ENCODE results near the gene DYSF. TPM values are rescaled to one million over a fixed set of nuclear protein-coding genes. Genes with fewer than 3 reads are reported as not detected.

The DYSF gene
- total RNA-seq, 1 donor from 2014 or later: 11.1 TPM

GRCh38 chr2:71670430-71670795 is 217.1 kb downstream of the DYSF start:
- Mint-ChIP-seq H3K27me3 (ENCODE audit: unreplicated experiment) (peaks cover 4% of the 10 kb centered on the region), H3K9me3 (ENCODE audit: unreplicated experiment) (peaks cover 3% of the 10 kb centered on the region), H3K36me3 (ENCODE audit: unreplicated experiment) (no peaks in the 10 kb centered on the region), H3K4me3 (ENCODE audit: unreplicated experiment) (no peak overlapping the region), H3K27ac (ENCODE audit: unreplicated experiment) (no peak overlapping the region), H3K4me1 (ENCODE audit: low read depth, unreplicated experiment) (peaks cover 2% of the 10 kb centered on the region)
- TF ChIP-seq, protein P1, sequence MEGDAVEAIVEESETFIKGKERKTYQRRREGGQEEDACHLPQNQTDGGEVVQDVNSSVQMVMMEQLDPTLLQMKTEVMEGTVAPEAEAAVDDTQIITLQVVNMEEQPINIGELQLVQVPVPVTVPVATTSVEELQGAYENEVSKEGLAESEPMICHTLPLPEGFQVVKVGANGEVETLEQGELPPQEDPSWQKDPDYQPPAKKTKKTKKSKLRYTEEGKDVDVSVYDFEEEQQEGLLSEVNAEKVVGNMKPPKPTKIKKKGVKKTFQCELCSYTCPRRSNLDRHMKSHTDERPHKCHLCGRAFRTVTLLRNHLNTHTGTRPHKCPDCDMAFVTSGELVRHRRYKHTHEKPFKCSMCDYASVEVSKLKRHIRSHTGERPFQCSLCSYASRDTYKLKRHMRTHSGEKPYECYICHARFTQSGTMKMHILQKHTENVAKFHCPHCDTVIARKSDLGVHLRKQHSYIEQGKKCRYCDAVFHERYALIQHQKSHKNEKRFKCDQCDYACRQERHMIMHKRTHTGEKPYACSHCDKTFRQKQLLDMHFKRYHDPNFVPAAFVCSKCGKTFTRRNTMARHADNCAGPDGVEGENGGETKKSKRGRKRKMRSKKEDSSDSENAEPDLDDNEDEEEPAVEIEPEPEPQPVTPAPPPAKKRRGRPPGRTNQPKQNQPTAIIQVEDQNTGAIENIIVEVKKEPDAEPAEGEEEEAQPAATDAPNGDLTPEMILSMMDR (IDR thresholded peaks at IDR 0.05; ENCODE audit: partially characterized antibody, unreplicated experiment): no peak
- DNase-seq: no peak

DNA sequence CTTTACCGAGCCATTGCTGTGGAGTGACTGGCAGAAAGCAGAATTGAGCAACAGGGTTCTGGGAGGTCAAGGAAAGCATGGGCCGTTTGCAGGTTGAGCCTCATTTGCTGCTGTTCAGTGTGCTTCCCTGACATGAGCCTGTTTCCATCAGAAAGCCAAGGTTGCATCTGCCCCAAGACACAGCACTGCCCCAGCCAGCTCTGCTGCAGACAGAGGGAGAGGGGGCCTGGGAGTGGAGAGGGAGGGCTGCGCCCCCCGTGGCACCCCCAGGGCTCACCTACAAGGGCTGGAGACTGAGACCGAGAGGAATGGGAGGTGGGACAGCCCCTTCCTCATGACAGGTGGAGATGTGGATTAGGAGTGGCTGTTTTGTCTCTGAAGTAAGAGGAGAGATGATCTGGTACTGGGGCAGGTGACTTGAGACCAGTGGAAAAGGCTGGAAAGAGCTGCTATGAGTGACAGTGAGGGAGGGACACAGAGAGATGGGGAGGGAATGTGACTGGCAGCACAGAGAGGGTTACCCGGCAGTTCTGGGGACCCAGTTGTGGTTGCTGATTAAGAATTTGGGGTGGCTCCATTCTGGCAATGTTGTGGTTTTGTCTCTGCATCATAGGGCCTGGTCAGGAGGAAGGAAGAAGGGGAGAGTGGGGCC is 218.0 kb downstream of the DYSF start:
- Mint-ChIP-seq H3K27ac (ENCODE audit: unreplicated experiment) (no peak overlapping the region), H3K4me1 (ENCODE audit: low read depth, unreplicated experiment) (peaks cover 2% of the 10 kb centered on the region), H3K4me3 (ENCODE audit: unreplicated experiment) (no peak overlapping the region), H3K27me3 (ENCODE audit: unreplicated experiment) (peaks cover 4% of the 10 kb centered on the region), H3K36me3 (ENCODE audit: unreplicated experiment) (no peaks in the 10 kb centered on the region), H3K9me3 (ENCODE audit: unreplicated experiment) (peaks cover 3% of the 10 kb centered on the region)
- no peak for DNase-seq
- TF ChIP-seq, protein P1 (IDR thresholded peaks at IDR 0.05; ENCODE audit: partially characterized antibody, unreplicated experiment): no peak

DNA sequence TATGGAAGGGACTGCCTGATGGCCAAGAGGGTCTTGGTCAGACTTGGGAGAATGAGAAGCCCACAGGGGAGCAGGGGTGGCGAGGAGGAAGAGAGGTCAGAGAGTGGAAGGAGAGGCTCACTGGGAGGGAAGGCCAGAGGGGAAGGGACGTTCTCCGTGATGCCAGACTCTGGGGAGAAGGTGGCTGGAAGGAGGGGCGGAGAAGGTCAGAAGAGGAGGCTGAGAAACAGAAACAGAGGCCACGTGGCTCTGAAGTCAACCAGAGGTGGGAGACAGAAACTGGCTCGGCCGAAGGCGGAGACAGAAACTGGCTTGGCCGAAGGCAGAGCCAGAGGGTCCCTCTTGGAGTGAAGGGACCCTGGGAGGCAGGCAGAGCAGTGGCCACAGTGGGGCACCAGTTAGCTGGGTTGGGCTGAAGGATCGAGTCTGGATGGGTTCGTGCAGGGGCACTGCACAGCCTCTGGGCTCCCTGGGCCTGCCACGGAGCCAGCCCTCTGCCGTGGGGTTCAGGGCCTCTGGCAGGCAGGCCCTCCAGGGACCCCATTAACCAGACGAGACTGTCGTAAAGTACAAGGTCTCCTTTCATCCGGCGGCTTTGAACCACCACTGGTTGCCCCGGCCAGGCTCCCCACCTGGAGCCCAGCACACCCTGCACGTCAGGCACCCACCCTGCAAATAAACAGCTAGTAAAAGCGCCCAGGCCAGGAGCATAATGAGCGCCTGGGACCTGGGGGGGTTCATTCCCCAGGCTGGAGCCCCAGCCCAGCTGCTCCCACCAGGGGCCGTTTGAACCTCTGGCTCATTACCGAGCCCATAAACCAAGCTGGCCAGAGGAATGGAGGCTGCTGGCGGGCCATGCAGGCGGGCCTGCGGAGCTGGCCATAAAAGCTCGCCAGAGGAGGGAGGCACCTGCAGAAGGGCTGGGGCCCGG is 218.8 kb downstream of the DYSF start:
- Mint-ChIP-seq H3K27ac (ENCODE audit: unreplicated experiment) (no peak overlapping the region), H3K36me3 (ENCODE audit: unreplicated experiment) (no peaks in the 10 kb centered on the region), H3K9me3 (ENCODE audit: unreplicated experiment) (peaks cover 3% of the 10 kb centered on the region), H3K4me3 (ENCODE audit: unreplicated experiment) (no peak overlapping the region), H3K27me3 (ENCODE audit: unreplicated experiment) (peaks cover 4% of the 10 kb centered on the region), H3K4me1 (ENCODE audit: low read depth, unreplicated experiment) (peaks cover 2% of the 10 kb centered on the region)
- DNase-seq: peak; percentile 26
- TF ChIP-seq, protein P1 (IDR thresholded peaks at IDR 0.05; ENCODE audit: partially characterized antibody, unreplicated experiment): no peak

- Mint-ChIP-seq H3K4me1 (ENCODE audit: low read depth, unreplicated experiment) (peaks cover 2% of the 10 kb centered on the region), H3K27me3 (ENCODE audit: unreplicated experiment) (peaks cover 4% of the 10 kb centered on the region), H3K4me3 (ENCODE audit: unreplicated experiment) (no peak overlapping the region), H3K9me3 (ENCODE audit: unreplicated experiment) (peaks cover 3% of the 10 kb centered on the region), H3K27ac (ENCODE audit: unreplicated experiment) (no peak overlapping the region), H3K36me3 (ENCODE audit: unreplicated experiment) (no peaks in the 10 kb centered on the region)
- no peak for DNase-seq
- TF ChIP-seq, protein P1 (IDR thresholded peaks at IDR 0.05; ENCODE audit: partially characterized antibody, unreplicated experiment): no peak
Measured at GRCh38 chr2:71672826-71673795, 219.8 kb downstream of the DYSF start.
